WTC11 (cell line): ENCODE measurements around the gene CHMP5. TPM values are rescaled to one million over a fixed set of nuclear protein-coding genes. Genes with fewer than 3 reads are reported as not detected.
A peak's percentile ranks its signal among the peaks of the same experiment; 100 is the strongest.

Experiments used
- ATAC-seq: fragments of 200-7000 bp; cut with Tn5 transposase; 2 replicates; pipeline ENCODE4 v1.10.0; 2021; ENCODE audit warnings: mild to moderate bottlenecking, moderate library complexity
- CTCF ChIA-PET: fragments of 300-600 bp; sonication (Branson Sonifier 250); formaldehyde crosslinking; loops from one replicate; lab custom pipeline; 2021; ENCODE audit warnings: antibody characterized with exemption; lab: Charles Lee
- POLR2A ChIA-PET: fragments of 350-600 bp; sonication (Branson Sonifier 250); formaldehyde crosslinking; loops from one replicate; lab custom pipeline; 2021; ENCODE audit warnings: antibody characterized with exemption; lab: Charles Lee
- DNase-seq: peaks from one replicate; pipeline ENCODE4 v3.0.0; 2021; ENCODE audit warnings: low spot score
- H3K27ac Mint-ChIP-seq: 2 replicates; pipeline ENCODE4 v1.8.0; 2021; ENCODE audit warnings: mixed read lengths
- H3K27me3 Mint-ChIP-seq: 2 replicates; pipeline ENCODE4 v1.8.0; 2021; ENCODE audit warnings: low read depth, mild to moderate bottlenecking, moderate library complexity, mixed read lengths
- H3K36me3 Mint-ChIP-seq: 2 replicates; pipeline ENCODE4 v1.8.0; 2021; ENCODE audit warnings: mixed read lengths
- H3K4me1 Mint-ChIP-seq: 2 replicates; pipeline ENCODE4 v1.8.0; 2022; ENCODE audit warnings: mixed read lengths
- H3K4me3 Mint-ChIP-seq: 2 replicates; pipeline ENCODE4 v1.8.0; 2021; ENCODE audit warnings: mild to moderate bottlenecking, moderate library complexity, mixed read lengths
- H3K9me3 Mint-ChIP-seq: 2 replicates; pipeline ENCODE4 v1.8.0; 2021; ENCODE audit warnings: mixed read lengths
- ESRRA ChIP-seq: sonication (generic); formaldehyde crosslinking; IDR thresholded peaks from 2 replicates; pipeline ENCODE4 v1.8.1; 2022; ENCODE audit warnings: mild to moderate bottlenecking, missing genetic modification reagents, borderline replicate concordance
- FOXJ3 ChIP-seq: sonication (generic); formaldehyde crosslinking; IDR thresholded peaks from 2 replicates; pipeline ENCODE4 v1.9.0; 2021; ENCODE audit warnings: missing genetic modification reagents, mild to moderate bottlenecking, borderline replicate concordance
- GTF2I ChIP-seq: fragments of 250-450 bp; sonication (Bioruptor Pico); conservative IDR thresholded peaks from 2 replicates; pipeline ENCODE4 v1.4.0; 2021; ENCODE audit warnings: mild to moderate bottlenecking
- IRF2 ChIP-seq: sonication (generic); formaldehyde crosslinking; IDR thresholded peaks from 2 replicates; pipeline ENCODE4 v1.8.0; 2022; ENCODE audit warnings: low read depth, missing genetic modification reagents, borderline replicate concordance
- JAZF1 ChIP-seq: fragments of 250-450 bp; sonication (Bioruptor Pico); IDR thresholded peaks from 2 replicates; pipeline ENCODE4 v1.9.0; 2021; ENCODE audit warnings: moderate library complexity, mild to moderate bottlenecking, inconsistent platforms
- JUN ChIP-seq: sonication (generic); formaldehyde crosslinking; IDR thresholded peaks from 2 replicates; pipeline ENCODE4 v1.8.0; 2023; ENCODE audit warnings: mild to moderate bottlenecking, missing genetic modification reagents
- MXD4 ChIP-seq: fragments of 250-450 bp; sonication (Bioruptor Pico); IDR thresholded peaks from 2 replicates; pipeline ENCODE4 v1.8.0; 2021; ENCODE audit warnings: mild to moderate bottlenecking, moderate library complexity, borderline replicate concordance
- NFE2L1 ChIP-seq: sonication (generic); formaldehyde crosslinking; IDR thresholded peaks from 2 replicates; pipeline ENCODE4 v1.8.1; 2023; ENCODE audit warnings: missing genetic modification reagents
- NFYB ChIP-seq: sonication (generic); formaldehyde crosslinking; conservative IDR thresholded peaks from 2 replicates; pipeline ENCODE4 v1.8.0; 2022; ENCODE audit warnings: low read depth, missing genetic modification reagents
- NR1H2 ChIP-seq: sonication (generic); formaldehyde crosslinking; IDR thresholded peaks from 2 replicates; pipeline ENCODE4 v1.9.0; 2021; ENCODE audit warnings: mild to moderate bottlenecking, moderate library complexity, missing genetic modification reagents
- NR2C2 ChIP-seq: sonication (generic); formaldehyde crosslinking; IDR thresholded peaks from 2 replicates; pipeline ENCODE4 v1.8.0; 2022; ENCODE audit warnings: mild to moderate bottlenecking, missing genetic modification reagents
- PRRX2 ChIP-seq: fragments of 250-450 bp; sonication (Bioruptor Pico); IDR thresholded peaks from 2 replicates; pipeline ENCODE4 v1.8.0; 2021; ENCODE audit warnings: mild to moderate bottlenecking
- RELA ChIP-seq: sonication (generic); formaldehyde crosslinking; IDR thresholded peaks from 2 replicates; pipeline ENCODE4 v1.8.1; 2022; ENCODE audit warnings: missing genetic modification reagents, mild to moderate bottlenecking, borderline replicate concordance
- SMAD3 ChIP-seq: sonication (generic); formaldehyde crosslinking; IDR thresholded peaks from 2 replicates; pipeline ENCODE4 v1.8.0; 2022; ENCODE audit warnings: missing genetic modification reagents, mild to moderate bottlenecking, borderline replicate concordance
- SMAD4 ChIP-seq: sonication (generic); formaldehyde crosslinking; IDR thresholded peaks from 2 replicates; pipeline ENCODE4 v1.8.0; 2022; ENCODE audit warnings: mild to moderate bottlenecking, missing genetic modification reagents
- SP1 ChIP-seq: sonication (generic); formaldehyde crosslinking; conservative IDR thresholded peaks from 2 replicates; pipeline ENCODE4 v1.8.1; 2022; ENCODE audit warnings: missing genetic modification reagents
- TCF7 ChIP-seq: sonication (generic); formaldehyde crosslinking; IDR thresholded peaks from 2 replicates; pipeline ENCODE4 v1.8.0; 2022; ENCODE audit warnings: mild to moderate bottlenecking, low read depth, missing genetic modification reagents, moderate library complexity
- ZNF138 ChIP-seq: sonication (generic); formaldehyde crosslinking; conservative IDR thresholded peaks from 2 replicates; pipeline ENCODE4 v1.8.1; 2022; ENCODE audit warnings: mild to moderate bottlenecking, moderate library complexity, missing genetic modification reagents
- total RNA-seq: library from RNA; stranded (reverse); gene quantifications from 3 replicates; pipeline ENCODE4 v1.2.3, GENCODE V29; 2021
- TF ChIP-seq, protein P1 (sequence below): sonication (generic); formaldehyde crosslinking; conservative IDR thresholded peaks from 2 replicates; pipeline ENCODE4 v1.8.1; 2023; ENCODE audit warnings: mild to moderate bottlenecking, low read depth, missing genetic modification reagents, moderate library complexity
- TF ChIP-seq, protein P2 (sequence below): sonication (generic); formaldehyde crosslinking; IDR thresholded peaks from 2 replicates; pipeline ENCODE4 v1.8.0; 2023; ENCODE audit warnings: missing genetic modification reagents, mild to moderate bottlenecking, borderline replicate concordance
- TF ChIP-seq, protein P3 (sequence below): sonication (generic); formaldehyde crosslinking; IDR thresholded peaks from 2 replicates; pipeline ENCODE4 v1.8.1; 2022; ENCODE audit warnings: low read depth, mild to moderate bottlenecking, moderate library complexity, missing genetic modification reagents, borderline replicate concordance
- TF ChIP-seq, protein P4 (sequence below): sonication (generic); formaldehyde crosslinking; IDR thresholded peaks from 2 replicates; pipeline ENCODE4 v1.8.0; 2022; ENCODE audit warnings: mild to moderate bottlenecking, missing genetic modification reagents

Gene CHMP5
- total RNA-seq, 1 experiment from 2014 or later: 46.2 TPM

DNA sequence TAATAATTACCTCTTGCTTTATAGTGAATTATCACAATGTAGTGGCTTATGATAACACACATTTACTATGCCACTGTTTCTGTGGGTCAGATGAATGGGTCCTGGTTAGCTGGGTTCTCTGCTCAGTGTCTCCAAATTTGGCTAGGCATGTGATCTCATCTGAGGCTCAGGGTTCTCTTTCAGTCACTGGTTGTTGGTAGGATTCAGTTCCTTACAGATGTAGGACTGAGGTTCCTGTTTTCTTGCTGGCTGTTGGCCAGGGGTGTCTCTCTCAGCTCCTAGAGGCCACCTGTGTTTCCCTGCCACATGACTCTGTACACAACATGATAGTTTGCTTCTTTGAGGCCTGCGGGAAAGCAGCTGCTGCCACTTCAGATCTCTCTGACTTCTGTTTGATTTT, 32.6 kb downstream of the CHMP5 start:
- DNase-seq (no peak), ATAC-seq (no peak)
- CTCF ChIA-PET: no interaction called here
- H3K9me3 Mint-ChIP-seq: no peaks in the 10 kb centered on the region
- H3K4me3 Mint-ChIP-seq: no peak overlapping the region
- POLR2A ChIA-PET: no interaction called here
- H3K27ac Mint-ChIP-seq: peak overlapping the region; percentile 19; the same call in 1 of the 2 replicates
- TF ChIP-seq NFYB (CRISPR knock-in tag): no peak
- no peak for TF ChIP-seq TCF7 (CRISPR knock-in tag)
- TF ChIP-seq, protein P1, sequence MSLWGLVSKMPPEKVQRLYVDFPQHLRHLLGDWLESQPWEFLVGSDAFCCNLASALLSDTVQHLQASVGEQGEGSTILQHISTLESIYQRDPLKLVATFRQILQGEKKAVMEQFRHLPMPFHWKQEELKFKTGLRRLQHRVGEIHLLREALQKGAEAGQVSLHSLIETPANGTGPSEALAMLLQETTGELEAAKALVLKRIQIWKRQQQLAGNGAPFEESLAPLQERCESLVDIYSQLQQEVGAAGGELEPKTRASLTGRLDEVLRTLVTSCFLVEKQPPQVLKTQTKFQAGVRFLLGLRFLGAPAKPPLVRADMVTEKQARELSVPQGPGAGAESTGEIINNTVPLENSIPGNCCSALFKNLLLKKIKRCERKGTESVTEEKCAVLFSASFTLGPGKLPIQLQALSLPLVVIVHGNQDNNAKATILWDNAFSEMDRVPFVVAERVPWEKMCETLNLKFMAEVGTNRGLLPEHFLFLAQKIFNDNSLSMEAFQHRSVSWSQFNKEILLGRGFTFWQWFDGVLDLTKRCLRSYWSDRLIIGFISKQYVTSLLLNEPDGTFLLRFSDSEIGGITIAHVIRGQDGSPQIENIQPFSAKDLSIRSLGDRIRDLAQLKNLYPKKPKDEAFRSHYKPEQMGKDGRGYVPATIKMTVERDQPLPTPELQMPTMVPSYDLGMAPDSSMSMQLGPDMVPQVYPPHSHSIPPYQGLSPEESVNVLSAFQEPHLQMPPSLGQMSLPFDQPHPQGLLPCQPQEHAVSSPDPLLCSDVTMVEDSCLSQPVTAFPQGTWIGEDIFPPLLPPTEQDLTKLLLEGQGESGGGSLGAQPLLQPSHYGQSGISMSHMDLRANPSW: no peak
- TF ChIP-seq JUN (CRISPR knock-in tag): no peak
- no peak for TF ChIP-seq NFE2L1
- TF ChIP-seq, protein P2, sequence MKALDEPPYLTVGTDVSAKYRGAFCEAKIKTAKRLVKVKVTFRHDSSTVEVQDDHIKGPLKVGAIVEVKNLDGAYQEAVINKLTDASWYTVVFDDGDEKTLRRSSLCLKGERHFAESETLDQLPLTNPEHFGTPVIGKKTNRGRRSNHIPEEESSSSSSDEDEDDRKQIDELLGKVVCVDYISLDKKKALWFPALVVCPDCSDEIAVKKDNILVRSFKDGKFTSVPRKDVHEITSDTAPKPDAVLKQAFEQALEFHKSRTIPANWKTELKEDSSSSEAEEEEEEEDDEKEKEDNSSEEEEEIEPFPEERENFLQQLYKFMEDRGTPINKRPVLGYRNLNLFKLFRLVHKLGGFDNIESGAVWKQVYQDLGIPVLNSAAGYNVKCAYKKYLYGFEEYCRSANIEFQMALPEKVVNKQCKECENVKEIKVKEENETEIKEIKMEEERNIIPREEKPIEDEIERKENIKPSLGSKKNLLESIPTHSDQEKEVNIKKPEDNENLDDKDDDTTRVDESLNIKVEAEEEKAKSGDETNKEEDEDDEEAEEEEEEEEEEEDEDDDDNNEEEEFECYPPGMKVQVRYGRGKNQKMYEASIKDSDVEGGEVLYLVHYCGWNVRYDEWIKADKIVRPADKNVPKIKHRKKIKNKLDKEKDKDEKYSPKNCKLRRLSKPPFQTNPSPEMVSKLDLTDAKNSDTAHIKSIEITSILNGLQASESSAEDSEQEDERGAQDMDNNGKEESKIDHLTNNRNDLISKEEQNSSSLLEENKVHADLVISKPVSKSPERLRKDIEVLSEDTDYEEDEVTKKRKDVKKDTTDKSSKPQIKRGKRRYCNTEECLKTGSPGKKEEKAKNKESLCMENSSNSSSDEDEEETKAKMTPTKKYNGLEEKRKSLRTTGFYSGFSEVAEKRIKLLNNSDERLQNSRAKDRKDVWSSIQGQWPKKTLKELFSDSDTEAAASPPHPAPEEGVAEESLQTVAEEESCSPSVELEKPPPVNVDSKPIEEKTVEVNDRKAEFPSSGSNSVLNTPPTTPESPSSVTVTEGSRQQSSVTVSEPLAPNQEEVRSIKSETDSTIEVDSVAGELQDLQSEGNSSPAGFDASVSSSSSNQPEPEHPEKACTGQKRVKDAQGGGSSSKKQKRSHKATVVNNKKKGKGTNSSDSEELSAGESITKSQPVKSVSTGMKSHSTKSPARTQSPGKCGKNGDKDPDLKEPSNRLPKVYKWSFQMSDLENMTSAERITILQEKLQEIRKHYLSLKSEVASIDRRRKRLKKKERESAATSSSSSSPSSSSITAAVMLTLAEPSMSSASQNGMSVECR (CRISPR knock-in tag): no peak
- TF ChIP-seq, all 79 proteins: peak for 0
- Mint-ChIP-seq H3K36me3 (peaks cover 62% of the 10 kb centered on the region), H3K27me3 (no peaks in the 10 kb centered on the region), H3K4me1 (peaks cover 2% of the 10 kb centered on the region)

DNA sequence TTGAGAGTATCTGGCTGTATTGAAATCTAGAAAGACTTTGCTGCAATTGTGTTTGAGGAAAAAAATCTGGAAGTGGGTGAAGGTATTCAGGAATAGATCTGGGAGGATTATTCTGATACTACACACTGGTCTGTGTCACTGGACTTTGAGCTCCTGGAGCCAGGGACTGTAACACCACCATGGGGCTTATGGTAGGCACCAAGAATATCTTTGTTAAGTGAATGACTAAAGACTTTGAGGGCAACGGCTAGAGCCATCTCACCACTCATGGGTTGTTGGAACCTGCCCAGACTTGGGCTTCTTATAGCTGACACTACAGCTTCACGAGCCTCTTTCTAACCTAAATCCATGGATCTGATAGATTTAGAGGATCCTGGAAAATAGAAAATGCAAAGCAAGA, 35.7 kb downstream of the CHMP5 start:
- Mint-ChIP-seq H3K9me3 (no peaks in the 10 kb centered on the region), H3K27ac (no peak overlapping the region), H3K36me3 (peaks cover 62% of the 10 kb centered on the region), H3K27me3 (no peaks in the 10 kb centered on the region), H3K4me3 (no peak overlapping the region), H3K4me1 (no peaks in the 10 kb centered on the region)
- DNase-seq (no peak), ATAC-seq (no peak)
- ChIA-PET CTCF (interaction anchor here (2.7 kb wide), 1 partner anchor 152 kb away, joined by 7 read pairs; no protein-coding TSS in a partner anchor), POLR2A (no interaction called here)
- TF ChIP-seq, protein P3, sequence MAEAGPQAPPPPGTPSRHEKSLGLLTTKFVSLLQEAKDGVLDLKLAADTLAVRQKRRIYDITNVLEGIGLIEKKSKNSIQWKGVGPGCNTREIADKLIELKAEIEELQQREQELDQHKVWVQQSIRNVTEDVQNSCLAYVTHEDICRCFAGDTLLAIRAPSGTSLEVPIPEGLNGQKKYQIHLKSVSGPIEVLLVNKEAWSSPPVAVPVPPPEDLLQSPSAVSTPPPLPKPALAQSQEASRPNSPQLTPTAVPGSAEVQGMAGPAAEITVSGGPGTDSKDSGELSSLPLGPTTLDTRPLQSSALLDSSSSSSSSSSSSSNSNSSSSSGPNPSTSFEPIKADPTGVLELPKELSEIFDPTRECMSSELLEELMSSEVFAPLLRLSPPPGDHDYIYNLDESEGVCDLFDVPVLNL (CRISPR knock-in tag): no peak
- TF ChIP-seq ZNF138 (CRISPR knock-in tag) (no peak), FOXJ3 (CRISPR knock-in tag) (no peak)

DNA sequence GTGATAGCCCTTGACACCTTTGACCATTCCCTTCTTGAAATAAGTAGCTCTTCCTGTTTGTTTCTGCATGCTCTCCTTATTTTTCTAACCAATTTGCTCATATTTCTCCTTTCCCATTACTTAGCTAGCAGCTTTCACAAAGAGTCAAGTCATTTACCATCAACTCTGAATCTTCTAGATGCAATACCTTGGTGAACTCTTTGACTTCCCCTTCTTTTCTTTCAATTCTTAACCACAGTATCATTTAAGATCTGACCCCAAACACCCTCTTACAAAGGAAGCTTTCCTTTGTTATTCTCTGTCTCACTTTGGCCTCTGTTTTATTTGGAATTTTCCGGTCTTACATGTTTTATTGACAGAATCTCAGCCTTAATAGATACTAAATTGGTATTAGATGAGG, 39.5 kb downstream of the CHMP5 start:
- no peak overlapping the region for H3K4me3 Mint-ChIP-seq
- H3K27ac Mint-ChIP-seq: no peak overlapping the region
- POLR2A ChIA-PET: no interaction called here
- peaks cover 42% of the 10 kb centered on the region for H3K36me3 Mint-ChIP-seq
- ATAC-seq (no peak), DNase-seq (no peak)
- H3K4me1 Mint-ChIP-seq: no peaks in the 10 kb centered on the region
- H3K9me3 Mint-ChIP-seq: no peaks in the 10 kb centered on the region
- H3K27me3 Mint-ChIP-seq: no peaks in the 10 kb centered on the region
- CTCF ChIA-PET: interaction anchor here (1.3 kb wide), 1 partner anchor 163 kb away, joined by 5 read pairs; no protein-coding TSS in a partner anchor
- no peak for TF ChIP-seq SMAD3
- TF ChIP-seq GTF2I (CRISPR knock-in tag): no peak
- TF ChIP-seq, protein P1: no peak
- TF ChIP-seq, protein P4, sequence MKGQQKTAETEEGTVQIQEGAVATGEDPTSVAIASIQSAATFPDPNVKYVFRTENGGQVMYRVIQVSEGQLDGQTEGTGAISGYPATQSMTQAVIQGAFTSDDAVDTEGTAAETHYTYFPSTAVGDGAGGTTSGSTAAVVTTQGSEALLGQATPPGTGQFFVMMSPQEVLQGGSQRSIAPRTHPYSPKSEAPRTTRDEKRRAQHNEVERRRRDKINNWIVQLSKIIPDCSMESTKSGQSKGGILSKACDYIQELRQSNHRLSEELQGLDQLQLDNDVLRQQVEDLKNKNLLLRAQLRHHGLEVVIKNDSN (CRISPR knock-in tag): no peak
- no peak for TF ChIP-seq NR1H2
- no peak for TF ChIP-seq MXD4
- no peak for TF ChIP-seq NR2C2
- TF ChIP-seq SP1 (CRISPR knock-in tag): no peak
- TF ChIP-seq ZNF138 (CRISPR knock-in tag): no peak
- no peak for TF ChIP-seq ESRRA
- TF ChIP-seq JAZF1 (CRISPR knock-in tag): no peak
- no peak for TF ChIP-seq IRF2 (CRISPR knock-in tag)
- TF ChIP-seq SMAD4: no peak
- no peak for TF ChIP-seq PRRX2
- TF ChIP-seq RELA: no peak
